Measurements from ENCODE around the gene ADGRG7. TPM values are rescaled to one million over a fixed set of nuclear protein-coding genes. Genes with fewer than 3 reads are reported as not detected.

Gene ADGRG7
- polyA plus RNA-seq, 1 donor = not detected

Other genes starting within 250 kb of the ADGRG7 start
- gene TOMM70, start 208.5 kb upstream of the ADGRG7 start, polyA plus RNA-seq (ENCODE audit: insufficient read length) = 52.4 TPM
- 6.1 TPM for gene LNP1, start 208.1 kb upstream of the ADGRG7 start, polyA plus RNA-seq (ENCODE audit: insufficient read length)
- 12.1 TPM for gene TMEM45A, start 117.0 kb upstream of the ADGRG7 start, polyA plus RNA-seq (ENCODE audit: insufficient read length)
- 83.2 TPM for gene TFG, start 99.9 kb downstream of the ADGRG7 start, polyA plus RNA-seq (ENCODE audit: insufficient read length)

All from hindlimb muscle (tissue), 1 donor.